HuH-7 (cell line): ENCODE measurements around the gene CRTAC1.

Experiments used
- DNase-seq: peaks from one replicate; pipeline ENCODE4 v3.0.0; 2011; ENCODE audit warnings: low spot score

Gene CRTAC1

GRCh38 chr10:97896756-97897358, 133.6 kb downstream of the CRTAC1 start:
- DNase-seq: no peak

- DNase-seq: no peak
Measured at GRCh38 chr10:97895915-97896314, 134.5 kb downstream of the CRTAC1 start.

- no peak for DNase-seq
Measured at GRCh38 chr10:97895084-97895483, 135.3 kb downstream of the CRTAC1 start.

- no peak for DNase-seq
Measured at GRCh38 chr10:97894092-97894491, 136.3 kb downstream of the CRTAC1 start.

GRCh38 chr10:97892939-97893338, 137.5 kb downstream of the CRTAC1 start:
- no peak for DNase-seq

GRCh38 chr10:97892506-97892905, 137.9 kb downstream of the CRTAC1 start:
- no peak for DNase-seq

GRCh38 chr10:97891497-97892167, 138.8 kb downstream of the CRTAC1 start:
- no peak for DNase-seq

GRCh38 chr10:97889461-97890265, 140.8 kb downstream of the CRTAC1 start:
- DNase-seq: no peak

GRCh38 chr10:97888641-97889262, 141.7 kb downstream of the CRTAC1 start:
- no peak for DNase-seq

GRCh38 chr10:97888134-97888533, 142.3 kb downstream of the CRTAC1 start:
- DNase-seq: no peak

GRCh38 chr10:97887399-97887798, 143.0 kb downstream of the CRTAC1 start:
- DNase-seq: no peak

GRCh38 chr10:97886286-97886685, 144.1 kb downstream of the CRTAC1 start:
- no peak for DNase-seq

GRCh38 chr10:97883092-97883485, 147.3 kb downstream of the CRTAC1 start:
- no peak for DNase-seq

- no peak for DNase-seq
Measured at GRCh38 chr10:97882142-97883091, 148.0 kb downstream of the CRTAC1 start.

- DNase-seq: no peak
Measured at GRCh38 chr10:97880109-97880508, 150.3 kb downstream of the CRTAC1 start.

- DNase-seq: no peak
Measured at GRCh38 chr10:97879241-97879640, 151.2 kb downstream of the CRTAC1 start.

- no peak for DNase-seq
Measured at GRCh38 chr10:97876402-97876801, 154.0 kb downstream of the CRTAC1 start.

GRCh38 chr10:97875391-97875790, 155.0 kb downstream of the CRTAC1 start:
- no peak for DNase-seq

- no peak for DNase-seq
Measured at GRCh38 chr10:97874332-97874731, 156.1 kb downstream of the CRTAC1 start.

- no peak for DNase-seq
Measured at GRCh38 chr10:97873569-97873968, 156.9 kb downstream of the CRTAC1 start.

GRCh38 chr10:97870990-97871389, 159.4 kb downstream of the CRTAC1 start:
- no peak for DNase-seq
